Sigmoid colon (tissue), 7 donors: ENCODE data around the gene C3orf22. TPM values are rescaled to one million over a fixed set of nuclear protein-coding genes. Genes with fewer than 3 reads are reported as not detected.

Experiments used
- DNase-seq: peaks from one replicate; pipeline ENCODE4 v3.0.0-alpha.2; 2019
- H3K27ac ChIP-seq, 4 donors: fragments of 200-600 bp; sonication (generic); one replicate each; pipeline ENCODE4 v1.5.1; 2016 to 2019; ENCODE audit warnings: mild to moderate bottlenecking in 1 of 4
- H3K27me3 ChIP-seq, 3 donors: fragments of 200-600 bp; sonication (generic); one replicate each; pipeline ENCODE4 v1.5.1; 2019; ENCODE audit warnings: mild to moderate bottlenecking in 1 of 3
- H3K36me3 ChIP-seq, 4 donors: fragments of 200-600 bp; sonication (generic); one replicate each; pipeline ENCODE4 v1.5.1; 2016 to 2019
- H3K4me1 ChIP-seq, 4 donors: fragments of 200-600 bp; sonication (generic); one replicate each; pipeline ENCODE4 v1.5.1; 2017 to 2019
- H3K4me3 ChIP-seq, 4 donors: fragments of 200-600 bp; sonication (generic); one replicate each; pipeline ENCODE4 v1.5.1; 2017 to 2019; ENCODE audit warnings: mild to moderate bottlenecking in 2 of 4, moderate library complexity in 1 of 4
- H3K9me3 ChIP-seq, 4 donors: fragments of 200-600 bp in 3 of 4; sonication (generic) in 3 of 4; one replicate each; pipeline versions ENCODE4 v1.5.1 to v1.6.1; 2013 to 2019
- EP300 ChIP-seq, 4 donors: sonication (generic); formaldehyde crosslinking; IDR thresholded peaks; one replicate each; pipeline ENCODE4 v1.6.1; 2017; ENCODE audit warnings: antibody characterized with exemption in 4 of 4
- POLR2A ChIP-seq, 2 donors: fragments of 450-650 bp; IDR thresholded peaks; one replicate each; pipeline ENCODE4 v1.6.1; 2016; ENCODE audit warnings: antibody characterized with exemption in 2 of 2, mild to moderate bottlenecking in 2 of 2, moderate library complexity in 2 of 2
- POLR2AphosphoS5 ChIP-seq, 4 donors: sonication (generic); formaldehyde crosslinking; IDR thresholded peaks; one replicate each; pipeline ENCODE4 v1.6.1; 2017; ENCODE audit warnings: antibody characterized with exemption in 4 of 4
- WGBS, 2 donors: extraction: QIAGEN DNeasy Blood & Tissue Kit; methylation state at CpG; one replicate each; pipeline ENCODE4 v1.1.7; 2013; 5-methylcytosine and 5-hydroxymethylcytosine counted together
- intact Hi-C: fragments of 100-400 bp; cut with DNase I; formaldehyde crosslinking; loops from one replicate; pipeline ENCODE4 v1.15.1; 2023
- polyA plus RNA-seq, 3 donors: library from polyadenylated mRNA; stranded (reverse); fragments of 200-250 nt; gene quantifications; one replicate each; pipeline ENCODE4 v1.2.3, GENCODE V29; 2013
- total RNA-seq, 4 donors: library from RNA; depleted of rRNA; stranded (reverse); fragments of >200 nt; gene quantifications; one replicate each; pipeline ENCODE4 v1.1.0, GENCODE V29; 2016
- TF ChIP-seq, protein P1 (sequence below), 4 experiments: fragments of 450-650 bp in 3 of 4; fragments of 200-600 bp in 1 of 4; IDR thresholded peaks; one replicate each; pipeline ENCODE4 v1.5.1; 2016 to 2019; ENCODE audit warnings: antibody characterized with exemption in 4 of 4, mild to moderate bottlenecking in 3 of 4, moderate library complexity in 2 of 4
- donor health status: healthy with polysubstance abuse.
- donor health status: Bipolar disorder and iron deficiency.
- donor health status: healthy.

The C3orf22 gene
- total and polyA plus RNA-seq, 7 donors, result 0.54 TPM; not detected in 6

DNA sequence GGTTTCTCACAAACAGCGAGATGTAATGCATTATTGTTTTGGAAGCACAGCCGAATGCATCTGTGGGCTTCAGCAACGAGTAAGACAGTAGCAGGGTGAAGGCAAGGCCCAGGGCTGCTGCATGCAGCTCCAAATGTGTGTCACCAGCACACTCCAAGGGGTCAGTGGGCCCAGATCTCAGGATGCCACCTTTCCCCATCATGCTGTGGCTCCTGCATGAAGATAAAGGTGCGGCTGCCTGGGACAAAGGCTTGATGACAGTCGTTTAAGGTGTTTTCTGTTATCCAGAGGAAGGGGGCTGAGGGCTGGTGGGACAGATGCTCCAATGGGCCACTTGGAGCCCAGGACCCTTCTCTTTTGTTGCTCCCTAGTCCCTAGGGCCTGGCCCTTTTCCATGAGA is 13.2 kb downstream of the C3orf22 start:
- intact Hi-C loops, result no loop called here
- Histone ChIP-seq H3K27ac (no peak overlapping the region), H3K4me1 (peaks cover 0 to 9% (median 0%) of the 10 kb centered on the region in 4 donors), H3K9me3 (no peaks in the 10 kb centered on the region), H3K36me3 (no peaks in the 10 kb centered on the region), H3K4me3 (no peak overlapping the region), H3K27me3 (peaks cover 11 to 48% (median 24%) of the 10 kb centered on the region in 3 donors)
- peak; percentile 39 for DNase-seq
- 82 to 83% methylated on average over 5 of the region's 5 CpGs for WGBS, 2 donors
- TF ChIP-seq POLR2A (IDR thresholded peaks at IDR 0.05) (no peak), POLR2AphosphoS5 (IDR thresholded peaks at IDR 0.05) (no peak), EP300 (IDR thresholded peaks at IDR 0.05) (no peak)
- TF ChIP-seq, protein P1, sequence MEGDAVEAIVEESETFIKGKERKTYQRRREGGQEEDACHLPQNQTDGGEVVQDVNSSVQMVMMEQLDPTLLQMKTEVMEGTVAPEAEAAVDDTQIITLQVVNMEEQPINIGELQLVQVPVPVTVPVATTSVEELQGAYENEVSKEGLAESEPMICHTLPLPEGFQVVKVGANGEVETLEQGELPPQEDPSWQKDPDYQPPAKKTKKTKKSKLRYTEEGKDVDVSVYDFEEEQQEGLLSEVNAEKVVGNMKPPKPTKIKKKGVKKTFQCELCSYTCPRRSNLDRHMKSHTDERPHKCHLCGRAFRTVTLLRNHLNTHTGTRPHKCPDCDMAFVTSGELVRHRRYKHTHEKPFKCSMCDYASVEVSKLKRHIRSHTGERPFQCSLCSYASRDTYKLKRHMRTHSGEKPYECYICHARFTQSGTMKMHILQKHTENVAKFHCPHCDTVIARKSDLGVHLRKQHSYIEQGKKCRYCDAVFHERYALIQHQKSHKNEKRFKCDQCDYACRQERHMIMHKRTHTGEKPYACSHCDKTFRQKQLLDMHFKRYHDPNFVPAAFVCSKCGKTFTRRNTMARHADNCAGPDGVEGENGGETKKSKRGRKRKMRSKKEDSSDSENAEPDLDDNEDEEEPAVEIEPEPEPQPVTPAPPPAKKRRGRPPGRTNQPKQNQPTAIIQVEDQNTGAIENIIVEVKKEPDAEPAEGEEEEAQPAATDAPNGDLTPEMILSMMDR (IDR thresholded peaks at IDR 0.05), result no peak

DNA sequence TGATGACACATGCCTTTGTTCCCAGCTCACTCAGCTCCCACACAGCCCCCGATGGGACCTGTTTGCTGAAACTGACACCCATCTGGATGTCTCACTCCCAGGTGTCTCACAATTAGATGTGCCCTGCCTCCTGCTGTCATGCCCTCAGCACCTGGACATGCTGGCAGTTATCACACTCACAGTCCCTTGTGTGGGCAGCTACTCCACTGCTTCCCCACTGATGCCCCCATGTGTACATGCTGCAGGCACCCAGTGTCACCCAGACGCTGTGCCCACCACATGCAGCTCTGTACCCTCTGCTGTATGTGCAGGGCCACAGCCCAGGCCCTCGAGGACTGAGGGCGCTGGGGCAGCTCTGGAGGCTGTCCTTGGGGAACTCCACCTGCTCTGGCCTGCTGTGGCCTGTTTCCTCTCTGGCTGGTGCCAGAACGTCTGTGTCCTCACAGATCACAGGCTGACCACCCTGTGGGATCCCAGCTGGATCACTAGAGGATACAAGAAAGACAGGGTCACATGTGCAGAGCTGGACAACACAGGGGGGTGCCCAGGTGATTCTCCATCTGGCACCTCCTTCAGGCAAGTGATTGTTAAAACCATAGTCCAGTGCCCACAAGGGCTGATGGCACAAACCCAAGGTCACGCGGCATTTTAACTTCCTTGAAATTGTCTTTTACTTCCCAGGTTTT is 14.0 kb downstream of the C3orf22 start:
- Histone ChIP-seq H3K27ac (no peak overlapping the region), H3K4me1 (peaks cover 0 to 9% (median 0%) of the 10 kb centered on the region in 4 donors), H3K9me3 (no peaks in the 10 kb centered on the region), H3K27me3 (peaks cover 11 to 48% (median 24%) of the 10 kb centered on the region in 3 donors), H3K4me3 (no peak overlapping the region), H3K36me3 (no peaks in the 10 kb centered on the region)
- WGBS, 2 donors, result 71% methylated on average over 7 of the region's 7 CpGs
- TF ChIP-seq, protein P1 (IDR thresholded peaks at IDR 0.05), result no peak
- TF ChIP-seq EP300 (IDR thresholded peaks at IDR 0.05) (no peak), POLR2AphosphoS5 (IDR thresholded peaks at IDR 0.05) (no peak), POLR2A (IDR thresholded peaks at IDR 0.05) (no peak)
- intact Hi-C loops, result no loop called here
- peak; percentile 46 for DNase-seq

DNA sequence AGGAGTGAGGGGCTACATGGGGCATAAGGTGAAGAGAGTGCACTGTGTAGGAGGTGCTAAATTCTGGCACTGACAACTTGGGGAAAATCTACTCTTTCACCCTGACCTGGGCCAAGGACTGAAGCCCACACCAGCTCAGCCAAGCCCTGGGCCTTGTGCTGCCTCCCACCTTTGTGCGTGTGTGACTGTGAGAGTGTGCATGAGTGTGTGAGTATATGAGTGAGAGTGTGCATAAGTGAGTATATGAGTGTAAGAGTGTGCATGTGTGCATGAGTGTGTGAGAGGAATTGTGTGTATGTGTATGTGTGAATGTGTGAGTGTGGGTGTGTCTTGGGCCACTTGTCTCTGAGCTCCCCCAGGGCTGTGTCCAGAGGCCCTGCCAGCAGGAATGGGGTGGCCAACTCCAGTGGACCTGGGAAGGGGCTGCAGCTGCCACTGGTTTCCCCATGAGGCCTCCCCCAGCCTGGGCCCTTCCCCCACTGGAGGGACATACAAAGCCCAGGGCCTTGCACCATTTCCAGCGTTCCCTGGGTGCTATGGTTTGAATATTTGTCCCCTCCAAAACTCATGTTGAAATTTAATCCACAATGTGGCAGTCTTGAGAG is 15.2 kb downstream of the C3orf22 start:
- Histone ChIP-seq H3K4me1 (peaks cover 0 to 9% (median 0%) of the 10 kb centered on the region in 4 donors), H3K9me3 (no peaks in the 10 kb centered on the region), H3K27me3 (peaks cover 11 to 45% (median 24%) of the 10 kb centered on the region in 3 donors), H3K4me3 (no peak overlapping the region), H3K27ac (no peak overlapping the region), H3K36me3 (no peaks in the 10 kb centered on the region)
- WGBS, 2 donors, result 92 to 95% methylated on average over 2 of the region's 2 CpGs
- DNase-seq, result peak; percentile 58
- intact Hi-C loops, result no loop called here
- no peak for TF ChIP-seq EP300 (IDR thresholded peaks at IDR 0.05)
- TF ChIP-seq POLR2AphosphoS5 (IDR thresholded peaks at IDR 0.05), result no peak
- TF ChIP-seq POLR2A (IDR thresholded peaks at IDR 0.05), result no peak
- TF ChIP-seq, protein P1 (IDR thresholded peaks at IDR 0.05), result no peak

DNA sequence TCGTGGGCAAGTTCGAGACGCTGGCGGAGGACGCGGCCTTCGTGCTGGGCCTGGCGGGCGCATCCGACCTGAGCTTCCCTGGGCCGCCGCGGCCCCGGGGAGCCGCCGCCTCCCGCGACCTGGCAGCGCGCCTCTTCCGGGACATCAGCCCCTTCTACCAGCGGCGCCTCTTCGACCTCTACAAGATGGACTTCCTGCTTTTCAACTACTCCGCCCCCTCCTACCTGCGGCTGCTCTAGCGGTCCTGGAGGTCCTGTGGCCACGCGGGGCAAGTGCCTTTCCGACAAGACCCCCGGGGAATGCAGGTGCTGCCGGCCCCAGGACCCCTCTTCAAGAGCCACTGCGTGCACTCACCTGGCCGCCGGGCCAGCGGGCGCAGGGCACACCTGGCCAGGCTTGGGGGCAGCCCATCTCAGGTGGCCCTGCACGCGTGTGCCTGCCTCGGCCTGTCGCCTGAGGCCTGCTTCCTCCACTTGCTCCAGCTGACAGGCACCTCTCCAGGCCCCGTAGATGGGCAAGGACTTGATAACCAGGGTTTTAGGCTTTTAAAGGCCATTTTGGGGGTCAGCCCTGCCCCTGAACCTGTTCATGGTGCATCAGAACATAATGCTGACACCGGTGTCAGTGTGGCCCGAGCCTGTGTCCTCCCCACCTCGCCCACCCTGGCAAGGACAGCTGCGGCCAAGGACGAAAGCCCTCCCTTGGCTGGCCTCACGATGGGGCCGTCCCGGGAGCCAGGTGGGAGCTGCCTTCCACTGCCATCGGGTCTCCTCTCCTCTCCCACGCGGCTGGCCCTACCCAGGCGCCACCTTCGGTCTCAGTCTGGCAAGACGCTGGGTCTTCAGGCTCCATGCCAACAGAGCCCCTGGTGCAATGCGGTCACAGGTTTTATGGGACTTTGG is 16.1 kb downstream of the C3orf22 start:
- TF ChIP-seq, protein P1 (IDR thresholded peaks at IDR 0.05), result no peak
- TF ChIP-seq POLR2AphosphoS5 (IDR thresholded peaks at IDR 0.05) (no peak), EP300 (IDR thresholded peaks at IDR 0.05) (no peak), POLR2A (IDR thresholded peaks at IDR 0.05) (no peak)
- peak; percentile 62 for DNase-seq
- H3K4me3 ChIP-seq, result no peak overlapping the region
- H3K27me3 ChIP-seq, result peaks cover 11 to 46% (median 24%) of the 10 kb centered on the region in 3 donors
- H3K27ac ChIP-seq, result no peak overlapping the region
- peaks cover 0 to 9% (median 0%) of the 10 kb centered on the region in 4 donors for H3K4me1 ChIP-seq
- 91 to 93% methylated on average over 57 of the region's 57 CpGs for WGBS, 2 donors
- no peaks in the 10 kb centered on the region for H3K9me3 ChIP-seq
- intact Hi-C loops, result no loop called here
- no peaks in the 10 kb centered on the region for H3K36me3 ChIP-seq
